ENCODE results near the gene SUMO3. TPM values are rescaled to one million over a fixed set of nuclear protein-coding genes. Genes with fewer than 3 reads are reported as not detected.
A peak's percentile ranks its signal among the peaks of the same experiment; 100 is the strongest.

The SUMO3 gene
- total RNA-seq, 1 donor from 2014 or later: 68.7 TPM

DNA sequence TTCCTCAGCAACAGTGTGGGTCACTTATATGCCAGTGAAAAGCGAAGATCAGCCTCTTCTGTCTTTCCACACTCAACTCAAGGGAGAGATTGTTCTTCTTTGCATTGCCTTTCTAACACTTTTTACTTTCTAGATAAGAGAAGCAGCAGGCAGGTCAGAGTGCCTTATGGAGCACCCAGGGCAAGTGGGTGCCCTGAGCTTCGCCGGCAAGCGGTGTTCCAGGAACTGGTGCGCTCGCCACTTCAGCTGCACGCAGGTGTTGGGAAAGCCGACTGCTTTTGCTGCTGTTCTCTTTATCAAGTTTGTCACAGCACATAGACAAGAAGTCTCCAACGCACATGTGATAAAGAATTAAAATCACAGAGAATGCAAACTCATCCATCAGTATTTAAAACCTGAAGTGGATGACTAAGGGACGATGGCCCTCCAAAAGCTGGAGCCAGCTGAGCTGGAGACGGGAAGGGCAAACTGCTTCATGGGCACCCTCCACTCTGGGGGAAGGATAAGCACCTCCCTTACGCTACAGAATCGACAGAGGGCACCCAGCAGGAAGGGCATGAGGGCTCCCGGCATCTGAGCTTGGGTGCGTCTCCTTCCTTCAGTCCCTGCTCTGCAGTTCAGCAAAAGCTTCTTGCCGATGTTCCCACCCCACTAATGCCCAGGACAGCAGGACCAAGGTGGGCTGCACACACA lies 36.9 kb downstream of the SUMO3 start:
- DNase-seq (ENCODE audit: low read depth in 2 of 2): no peak

DNA sequence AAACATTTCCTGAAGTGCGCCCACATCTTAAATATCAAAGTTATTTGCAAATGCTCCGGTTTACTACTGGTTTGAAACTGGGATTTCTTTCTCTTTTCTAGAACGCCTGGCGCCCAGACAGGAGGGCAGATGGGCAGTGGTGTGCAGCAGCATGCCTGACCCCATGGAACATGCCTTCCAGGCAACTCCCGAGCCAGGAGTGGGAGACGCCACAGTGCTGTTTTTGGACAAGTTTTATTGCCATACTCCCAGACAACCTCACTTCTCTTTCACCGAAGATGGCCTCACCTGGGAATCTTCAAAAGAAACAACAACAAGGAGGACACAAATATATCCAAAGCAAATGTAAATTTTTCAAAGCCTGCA lies 37.7 kb downstream of the SUMO3 start:
- DNase-seq (ENCODE audit: low read depth in 2 of 2): no peak

DNA sequence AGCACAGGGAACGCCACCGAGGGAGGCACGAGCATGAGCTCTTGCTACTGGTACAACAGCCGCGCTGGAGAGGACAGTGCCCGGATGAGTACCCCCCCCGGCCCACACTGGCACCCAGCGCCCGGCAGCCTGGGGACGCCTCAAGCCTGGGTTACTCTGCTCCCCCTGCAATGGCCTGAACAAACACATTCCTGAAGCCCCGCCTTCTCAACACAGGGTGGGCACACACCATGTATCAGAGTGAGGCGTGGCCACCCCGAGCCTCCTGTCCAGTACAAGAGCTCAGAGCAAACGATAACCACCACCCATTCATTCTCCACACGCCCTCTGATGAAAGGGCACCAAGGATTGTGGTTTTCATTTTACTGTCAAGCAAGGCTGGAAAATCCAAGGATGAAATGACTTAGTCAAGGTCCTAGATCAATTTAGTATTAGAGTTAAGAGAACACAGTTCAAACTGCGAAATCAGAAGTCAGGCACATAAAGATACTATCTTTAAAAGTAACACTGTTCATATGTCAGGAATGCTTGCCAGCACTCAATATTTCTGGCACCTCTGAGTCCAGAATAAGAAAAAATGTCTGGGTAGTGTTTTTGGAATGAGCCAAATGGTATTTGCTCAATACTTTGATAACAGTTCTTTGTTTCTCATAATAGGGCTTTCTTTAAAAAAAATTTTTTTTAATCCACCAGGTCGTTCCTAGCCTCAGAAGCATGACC lies 38.3 kb downstream of the SUMO3 start:
- DNase-seq (ENCODE audit: low read depth in 2 of 2): no peak

DNA sequence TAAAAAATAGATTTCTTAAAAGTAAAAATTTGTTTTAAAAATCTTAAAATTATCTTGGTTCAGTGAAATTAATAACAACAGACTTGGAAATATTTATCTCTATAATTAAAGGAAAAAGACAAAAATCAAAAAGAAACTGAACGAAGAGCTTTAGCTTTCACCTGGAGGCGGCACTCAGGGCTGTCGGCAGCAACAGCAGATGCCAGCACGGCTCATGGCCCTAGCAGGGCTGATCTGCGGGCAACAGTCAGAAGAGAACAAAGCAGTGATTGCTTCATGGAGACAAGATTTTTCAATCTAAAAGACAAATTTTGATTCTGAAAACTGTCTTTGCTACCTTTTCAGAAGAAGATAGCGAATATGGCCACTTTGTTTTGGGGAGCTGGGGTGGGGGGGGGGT lies 38.9 kb downstream of the SUMO3 start:
- no peak for DNase-seq (ENCODE audit: low read depth in 2 of 2)

DNA sequence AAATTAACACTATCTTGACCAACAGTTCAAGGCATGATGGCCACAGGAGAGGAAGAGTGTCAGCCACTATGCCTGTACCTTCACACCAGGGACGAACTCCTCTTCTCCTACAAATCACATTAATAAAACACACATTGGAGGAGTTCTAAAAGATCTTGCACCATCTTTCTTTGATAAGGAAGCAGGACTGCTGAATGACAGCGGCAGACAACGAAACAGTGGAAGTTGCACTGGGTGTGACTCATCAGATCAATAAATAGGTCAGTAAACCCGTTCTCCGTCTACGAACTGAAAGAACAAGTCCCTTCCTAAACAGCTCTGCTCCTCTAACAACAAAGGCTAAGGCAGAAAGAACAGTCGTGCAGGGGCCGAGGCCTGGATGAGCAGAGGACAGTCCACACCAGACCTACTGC lies 39.4 kb downstream of the SUMO3 start:
- peak in 1 of 2 donors; percentile 21 for DNase-seq (ENCODE audit: low read depth in 2 of 2)

DNA sequence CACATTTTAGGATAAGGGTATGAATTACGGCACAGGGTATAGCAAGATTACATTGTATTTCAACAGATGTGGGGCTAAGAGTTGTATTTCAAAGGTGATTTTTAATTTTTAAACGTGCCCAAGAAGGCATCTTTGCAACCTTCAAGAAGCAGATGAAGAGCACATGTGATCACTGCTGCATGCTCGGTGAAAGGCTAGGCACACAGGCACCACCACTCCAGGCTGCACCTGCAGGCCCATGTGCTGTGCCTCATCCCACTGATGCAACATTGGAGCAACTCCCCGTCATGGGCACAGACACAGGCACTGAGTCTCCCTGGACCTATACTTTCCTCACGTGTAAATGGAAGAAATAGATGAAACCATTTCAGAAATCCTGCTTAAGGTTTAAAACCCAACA lies 39.8 kb downstream of the SUMO3 start:
- DNase-seq (ENCODE audit: low read depth in 2 of 2): no peak

DNA sequence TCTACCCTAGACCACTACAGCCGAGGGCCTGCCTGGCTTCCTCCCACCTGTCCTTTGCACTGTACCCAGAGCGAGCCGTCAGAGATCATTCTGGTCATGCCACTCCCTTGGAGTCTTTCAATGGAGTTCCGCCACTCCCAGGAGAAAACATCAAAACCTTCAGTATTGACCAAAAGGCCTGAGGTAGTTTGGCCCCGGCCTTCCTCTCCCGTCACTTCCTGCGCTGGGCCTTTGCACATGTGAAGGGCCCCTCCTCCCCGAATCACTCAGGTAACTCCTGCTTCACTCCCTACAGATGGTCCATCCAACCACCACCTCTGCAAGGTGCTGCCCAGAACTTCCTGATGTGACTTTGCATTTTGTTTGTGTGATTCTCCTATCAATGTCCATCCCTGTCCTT lies 42.9 kb downstream of the SUMO3 start:
- no peak for DNase-seq (ENCODE audit: low read depth in 2 of 2)

DNA sequence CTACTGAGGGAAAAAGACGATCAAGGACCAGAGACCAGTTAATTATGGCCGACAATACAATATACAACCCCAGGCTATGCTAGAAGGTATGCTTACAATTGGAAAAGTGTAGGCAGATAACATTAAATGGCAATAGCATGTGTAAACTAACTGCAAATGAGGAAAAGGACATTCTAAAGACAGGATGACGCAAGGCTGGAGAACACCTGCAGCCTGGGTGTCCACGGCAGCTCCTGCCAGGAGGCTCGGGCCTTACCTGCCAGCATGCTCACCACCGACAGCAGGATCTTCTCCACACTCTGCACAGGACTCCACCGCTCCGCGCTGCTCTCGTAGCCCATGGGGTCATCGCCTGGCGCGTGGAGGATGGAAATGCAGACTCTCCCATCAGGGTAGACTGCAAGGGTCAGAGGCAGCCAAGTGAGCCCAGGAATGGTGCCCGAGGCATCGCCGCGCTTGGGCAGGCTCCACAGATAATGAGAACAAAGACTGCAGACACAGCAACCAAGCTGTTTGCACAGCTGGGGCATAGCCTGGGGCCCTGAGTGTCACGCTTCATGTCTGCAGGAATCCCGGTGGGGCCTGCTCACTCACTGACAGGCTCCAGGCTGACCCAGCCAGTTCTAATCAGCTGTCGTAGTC lies 44.5 kb downstream of the SUMO3 start:
- no peak for DNase-seq (ENCODE audit: low read depth in 2 of 2)

DNA sequence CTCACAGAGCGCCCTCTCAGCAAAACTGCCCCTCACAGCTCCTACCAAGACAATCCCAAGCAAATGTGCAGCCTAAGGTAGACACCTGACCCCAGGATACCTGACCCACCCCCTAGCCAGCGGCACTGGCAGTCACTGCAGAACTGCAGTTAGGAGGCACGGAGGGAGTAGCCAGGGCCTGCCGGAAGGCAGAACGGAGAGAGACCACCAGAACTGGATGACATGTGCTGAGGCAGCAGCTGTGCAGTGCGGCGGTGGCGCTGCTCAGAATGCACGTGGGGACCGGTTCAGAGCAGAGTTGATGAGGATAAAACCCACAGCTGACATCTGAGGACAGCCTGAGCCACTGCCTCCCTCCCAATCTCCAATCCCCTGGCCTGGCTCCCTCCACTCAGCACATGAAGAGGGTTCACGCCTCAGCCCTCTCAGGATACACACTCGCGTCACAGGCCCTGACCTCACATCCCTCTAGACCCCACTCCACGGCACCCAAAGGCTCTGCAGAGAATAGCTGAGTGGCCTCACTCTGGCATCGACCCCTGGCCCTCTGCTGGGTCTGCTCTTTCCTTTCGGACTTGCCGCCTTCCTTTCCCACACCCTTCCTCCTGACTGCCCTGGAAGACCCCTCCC lies 45.9 kb downstream of the SUMO3 start:
- no peak for DNase-seq (ENCODE audit: low read depth in 2 of 2)

DNA sequence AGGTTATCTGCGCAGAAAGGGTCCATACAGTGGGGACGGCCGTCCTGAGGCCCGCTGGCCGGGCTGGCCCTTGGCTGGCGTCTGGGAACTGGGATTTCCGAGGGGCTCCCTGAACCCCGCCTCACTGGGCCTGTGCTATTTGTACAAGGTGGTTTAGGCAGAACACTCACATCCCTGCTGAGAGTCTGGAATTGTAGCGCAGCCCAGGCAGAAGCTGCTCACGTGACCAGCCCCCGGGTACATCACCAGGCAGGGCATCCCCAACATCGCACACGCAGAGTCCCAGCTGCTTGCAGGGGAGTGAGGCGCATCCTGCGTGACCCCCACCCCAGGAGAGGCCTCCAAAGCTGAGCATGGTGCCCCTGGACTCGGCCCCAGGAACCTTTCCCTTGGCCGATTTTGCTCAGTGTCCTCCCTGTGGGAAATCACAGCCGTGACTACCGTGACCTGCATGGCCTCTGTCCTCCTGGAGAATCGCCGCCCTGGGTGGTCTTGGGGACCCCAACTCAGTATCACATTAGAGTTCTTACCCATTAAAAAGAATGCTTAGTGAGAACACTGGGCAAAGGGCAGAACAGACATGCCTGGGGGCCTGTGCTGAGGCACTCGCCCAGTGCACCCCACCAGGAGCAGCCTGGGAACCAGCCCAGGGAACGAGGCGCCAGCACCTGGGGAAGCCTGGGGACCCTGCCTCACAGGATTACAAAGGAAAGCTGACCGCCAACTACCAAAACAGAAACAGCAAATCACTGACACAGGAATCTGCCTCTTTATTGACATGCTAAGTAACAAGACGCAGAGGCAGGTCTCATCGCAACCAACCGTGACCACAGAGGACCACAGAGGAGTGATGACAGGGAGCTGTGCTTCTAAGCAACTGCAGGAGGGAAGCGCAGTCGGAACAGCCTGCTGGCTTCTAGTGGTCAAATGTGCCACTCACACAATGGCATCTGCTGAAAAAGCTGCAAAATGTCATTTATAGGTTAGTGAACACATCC lies 49.7 kb downstream of the SUMO3 start:
- DNase-seq (ENCODE audit: low read depth in 2 of 2): no peak

DNA sequence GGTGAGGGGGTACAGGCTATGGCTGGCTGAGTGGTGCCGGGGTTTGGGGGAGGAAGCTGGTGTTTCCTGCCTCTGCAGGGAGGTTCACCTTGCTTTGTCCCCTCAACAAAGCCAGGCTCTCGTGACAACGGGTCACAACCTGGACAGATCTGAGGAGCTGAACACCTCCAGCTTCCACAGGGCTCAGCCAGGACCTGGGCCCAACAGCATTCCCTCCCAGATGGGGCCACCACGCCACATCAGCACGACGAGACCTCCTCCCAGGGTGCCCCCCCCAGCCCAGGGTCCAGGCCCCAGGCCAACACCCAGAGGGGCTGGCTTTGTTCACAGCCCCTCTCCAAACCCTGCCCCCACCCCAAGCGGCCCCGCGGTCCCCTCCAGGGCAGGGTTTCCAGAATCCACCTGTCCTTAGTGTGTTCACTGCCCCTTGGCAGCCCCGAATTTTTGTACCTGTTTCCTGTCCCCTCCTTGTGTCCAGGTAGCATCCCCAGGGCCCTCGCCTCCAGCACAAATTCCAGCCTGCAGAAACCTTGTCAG lies 51.0 kb downstream of the SUMO3 start:
- no peak for DNase-seq (ENCODE audit: low read depth in 2 of 2)

DNA sequence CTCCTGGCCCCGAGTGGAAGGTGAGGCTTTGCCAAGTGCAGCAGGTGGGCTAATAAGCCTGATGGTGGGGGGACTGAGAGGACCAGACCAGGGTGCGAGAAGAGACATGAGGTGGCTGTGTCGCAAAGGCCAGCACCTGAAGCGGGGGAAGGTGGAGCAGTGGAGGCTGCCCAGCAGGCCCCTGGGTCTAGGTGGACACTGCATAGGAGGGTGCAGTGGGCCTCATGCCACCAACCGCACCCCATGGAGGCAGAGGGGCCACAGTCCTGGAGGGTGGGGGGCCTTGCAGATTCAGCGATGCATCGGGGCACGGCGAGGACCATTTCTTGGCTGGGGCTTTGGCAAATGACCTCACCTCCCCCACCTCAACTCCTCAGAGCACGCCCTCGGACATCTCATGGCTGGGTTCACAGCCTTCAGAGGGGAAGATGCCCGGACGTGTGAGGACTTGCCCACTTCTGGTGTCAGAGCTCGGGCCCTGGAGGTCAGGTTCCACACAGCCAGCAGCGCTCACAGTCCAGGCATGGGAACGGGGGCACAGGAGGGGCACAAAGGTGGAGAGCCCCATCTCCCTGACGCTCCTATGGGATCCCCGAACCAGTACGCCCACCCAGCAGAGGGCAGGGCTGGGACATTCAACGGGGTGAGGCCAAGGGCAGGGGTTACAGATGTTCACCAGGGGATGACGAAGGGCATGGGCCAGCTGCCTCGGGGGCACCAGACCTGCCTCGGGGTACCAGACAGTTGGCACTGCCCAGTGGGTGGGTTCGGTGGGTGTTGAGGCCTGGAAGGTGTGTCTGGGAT lies 51.6 kb downstream of the SUMO3 start:
- DNase-seq (ENCODE audit: low read depth in 2 of 2): no peak

DNA sequence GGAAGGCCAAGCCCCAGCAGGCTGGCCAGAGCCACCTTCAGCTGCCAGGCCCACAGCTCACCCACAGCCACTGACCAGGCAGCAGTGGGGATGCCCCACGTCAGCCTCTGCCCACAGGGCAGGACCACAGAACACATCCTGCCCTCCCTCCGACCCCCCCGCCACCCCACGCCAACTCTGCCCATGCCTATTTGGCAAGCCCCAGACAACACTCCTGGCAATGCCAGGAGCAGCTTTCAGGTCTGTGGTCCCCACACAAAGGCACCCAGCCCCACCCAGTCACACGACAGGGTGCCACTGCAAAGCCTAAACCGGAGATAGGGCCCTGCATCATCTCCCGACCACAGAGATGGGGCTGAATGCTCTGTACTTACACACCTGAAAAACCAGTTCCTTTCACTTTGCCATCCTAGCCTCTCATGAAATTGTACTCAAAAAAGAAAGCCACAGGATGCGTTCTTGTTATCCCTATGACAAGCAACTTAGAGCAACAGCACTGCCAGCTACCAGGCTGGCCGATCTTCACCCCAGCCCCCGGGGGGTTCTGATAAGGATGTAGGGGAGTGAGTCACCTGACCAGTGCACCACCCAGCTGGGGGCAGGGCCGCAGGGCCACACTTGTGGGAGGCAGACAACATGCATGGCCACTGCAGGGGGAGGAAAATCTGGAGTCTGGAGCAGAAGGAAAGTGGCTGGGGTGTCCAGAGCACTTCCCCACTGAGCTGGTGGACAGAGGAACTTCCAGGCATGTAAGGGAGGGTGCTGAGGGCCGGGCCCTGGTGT lies 52.4 kb downstream of the SUMO3 start:
- no peak for DNase-seq (ENCODE audit: low read depth in 2 of 2)

DNA sequence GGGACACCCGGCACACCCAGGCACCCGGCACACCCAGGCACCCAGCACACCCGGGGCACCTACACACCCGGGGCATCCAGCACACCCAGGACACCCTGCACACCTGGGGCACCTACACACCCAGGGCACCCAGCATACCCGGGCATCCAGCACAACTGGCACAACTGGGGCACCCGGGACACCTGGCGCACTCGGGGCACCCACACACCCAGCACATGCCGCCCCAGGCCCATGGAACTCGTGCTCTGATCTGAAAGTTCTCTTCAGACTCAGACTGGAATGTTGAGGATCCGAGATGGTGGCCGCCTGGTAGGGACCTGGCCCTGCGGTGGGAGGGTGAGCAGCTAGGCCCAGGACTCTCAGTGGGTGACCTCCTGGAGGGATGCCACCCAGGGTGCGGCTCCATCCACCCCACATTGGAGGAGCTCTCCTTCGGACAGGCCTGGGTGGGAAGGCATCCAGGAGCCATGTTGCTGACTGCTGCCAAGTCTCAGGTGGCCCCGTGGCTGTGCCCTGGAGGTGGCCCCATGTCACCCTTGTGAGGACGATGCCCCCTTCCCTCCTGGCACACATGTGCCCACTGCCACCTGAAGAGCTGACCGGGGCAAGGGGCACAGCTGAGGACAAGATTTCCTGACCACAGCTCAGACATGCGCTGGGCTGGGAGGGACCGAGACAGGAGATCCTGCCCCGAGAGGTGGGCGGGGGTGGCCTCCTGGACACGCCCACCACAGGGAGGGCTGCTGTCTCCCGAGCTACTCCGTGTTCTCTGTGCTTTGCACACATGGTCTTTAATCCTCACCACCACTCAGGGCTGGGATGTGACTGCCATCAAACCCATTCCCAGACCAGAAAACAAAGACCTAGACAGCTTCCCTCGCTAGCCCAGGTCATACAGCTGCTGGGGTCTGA lies 53.3 kb downstream of the SUMO3 start:
- DNase-seq (ENCODE audit: low read depth in 2 of 2): no peak

DNA sequence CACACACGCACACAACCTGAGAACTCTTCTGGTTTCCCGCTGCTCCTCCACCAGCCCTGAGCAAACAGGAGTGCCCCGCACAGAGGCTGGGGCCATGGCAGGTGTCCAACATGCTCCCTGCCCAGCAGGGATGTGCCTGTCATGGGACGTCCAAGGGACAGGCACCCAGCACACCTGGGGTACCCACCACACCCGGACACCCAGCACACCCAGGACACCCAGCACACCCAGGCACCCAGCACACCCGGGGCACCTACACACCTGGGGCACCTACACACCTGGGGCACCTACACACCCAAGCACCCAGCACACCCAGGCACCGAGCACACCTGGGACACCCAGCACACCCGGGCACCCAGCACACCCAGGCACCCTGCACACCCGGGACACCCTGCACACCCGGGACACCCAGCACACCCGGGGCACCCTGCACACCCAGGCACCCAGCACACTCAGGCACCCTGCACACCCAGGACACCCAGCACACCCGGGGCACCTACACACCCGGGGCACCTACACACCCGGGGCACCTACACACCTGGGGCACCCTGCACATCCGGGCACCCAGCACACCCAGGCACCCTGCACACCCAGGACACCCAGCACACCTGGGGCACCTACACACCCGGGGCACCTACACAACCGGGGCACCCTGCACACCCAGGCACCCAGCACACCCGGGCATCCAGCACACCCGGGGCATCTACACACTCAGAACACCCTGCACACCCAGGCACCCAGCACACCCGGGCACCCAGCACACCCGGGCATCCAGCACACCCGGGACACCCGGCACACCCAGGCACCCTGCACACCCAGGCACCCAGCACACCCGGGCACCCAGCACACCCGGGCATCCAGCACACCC lies 54.2 kb downstream of the SUMO3 start:
- DNase-seq (ENCODE audit: low read depth in 2 of 2): no peak

DNA sequence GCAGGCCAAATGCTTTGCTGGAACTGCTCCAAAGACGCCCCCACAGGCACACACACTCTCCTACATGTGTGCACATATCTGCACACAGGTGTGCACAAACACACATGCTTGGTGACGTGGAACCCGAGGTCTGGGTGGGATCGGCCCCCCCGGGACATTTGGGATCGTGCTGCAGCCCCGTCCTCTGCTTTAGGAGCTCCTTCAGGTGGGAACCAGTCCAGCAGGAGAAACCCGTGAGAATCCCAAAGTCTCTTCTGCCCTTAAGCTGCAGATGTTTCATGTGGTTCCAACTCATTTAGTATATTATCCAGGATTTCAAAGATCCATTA lies 54.8 kb downstream of the SUMO3 start:
- DNase-seq (ENCODE audit: low read depth in 2 of 2): no peak
